GM19035 (cell line): Measurements from ENCODE around the gene IL17RE.
"Not testable (repeated sequence)": the region's sequence is repeated elsewhere in the genome, so short reads cannot be mapped to it uniquely, and the experiment has no call there.

Source experiments
- ATAC-seq: cut with Tn5 transposase; IDR thresholded peaks from one replicate; pipeline ENCODE4 v1.9.1; 2021; ENCODE audit not compliant: unreplicated experiment

The IL17RE gene

DNA sequence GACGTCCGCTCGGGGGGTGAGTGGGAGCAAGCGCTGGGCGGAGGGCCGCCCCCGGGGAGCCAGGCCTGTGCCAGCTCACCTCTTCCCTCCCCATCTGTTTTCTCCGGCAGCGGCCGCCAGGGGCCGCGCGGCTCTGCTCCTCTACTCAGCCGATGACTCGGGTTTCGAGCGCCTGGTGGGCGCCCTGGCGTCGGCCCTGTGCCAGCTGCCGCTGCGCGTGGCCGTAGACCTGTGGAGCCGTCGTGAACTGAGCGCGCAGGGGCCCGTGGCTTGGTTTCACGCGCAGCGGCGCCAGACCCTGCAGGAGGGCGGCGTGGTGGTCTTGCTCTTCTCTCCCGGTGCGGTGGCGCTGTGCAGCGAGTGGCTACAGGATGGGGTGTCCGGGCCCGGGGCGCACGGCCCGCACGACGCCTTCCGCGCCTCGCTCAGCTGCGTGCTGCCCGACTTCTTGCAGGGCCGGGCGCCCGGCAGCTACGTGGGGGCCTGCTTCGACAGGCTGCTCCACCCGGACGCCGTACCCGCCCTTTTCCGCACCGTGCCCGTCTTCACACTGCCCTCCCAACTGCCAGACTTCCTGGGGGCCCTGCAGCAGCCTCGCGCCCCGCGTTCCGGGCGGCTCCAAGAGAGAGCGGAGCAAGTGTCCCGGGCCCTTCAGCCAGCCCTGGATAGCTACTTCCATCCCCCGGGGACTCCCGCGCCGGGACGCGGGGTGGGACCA lies 30.4 kb downstream of the IL17RE start:
- peak; percentile 70 for ATAC-seq

DNA sequence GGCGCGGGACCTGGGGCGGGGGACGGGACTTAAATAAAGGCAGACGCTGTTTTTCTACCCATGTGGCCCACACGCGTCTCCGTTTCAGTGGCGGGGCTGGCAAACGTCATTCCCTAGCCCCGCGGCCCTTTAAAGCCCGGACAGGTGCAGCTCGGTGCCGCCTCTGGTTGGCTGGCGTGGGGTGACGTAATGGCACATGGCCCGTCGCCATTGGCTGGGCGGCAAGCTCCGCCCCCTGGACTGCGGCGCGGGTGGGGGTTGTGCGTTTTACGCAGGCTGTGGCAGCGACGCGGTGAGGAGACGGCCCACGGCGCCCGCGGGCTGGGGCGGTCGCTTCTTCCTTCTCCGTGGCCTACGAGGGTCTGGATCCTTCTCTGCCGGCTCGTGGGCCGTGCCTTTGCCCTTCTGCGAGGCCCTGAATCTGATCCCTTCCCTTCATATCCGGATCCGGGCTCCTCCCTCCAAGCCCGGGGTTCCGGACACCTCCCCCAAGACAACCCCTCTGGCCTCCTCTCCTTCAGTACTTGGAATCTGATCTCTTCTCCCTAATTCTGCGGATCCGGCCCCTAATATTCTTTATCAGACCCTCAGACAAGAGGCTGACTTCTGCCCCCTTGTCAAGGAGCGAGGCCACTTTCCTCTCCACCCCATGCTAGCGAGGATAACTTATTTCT lies 31.1 kb downstream of the IL17RE start, which contains the start of gene CRELD1:
Gene CRELD1 (plus strand): TSS at position 274 of the 674 bp plus-strand sequence. CDS start 605 bp downstream, outside the sequence.
- ATAC-seq = peak; percentile 88

DNA sequence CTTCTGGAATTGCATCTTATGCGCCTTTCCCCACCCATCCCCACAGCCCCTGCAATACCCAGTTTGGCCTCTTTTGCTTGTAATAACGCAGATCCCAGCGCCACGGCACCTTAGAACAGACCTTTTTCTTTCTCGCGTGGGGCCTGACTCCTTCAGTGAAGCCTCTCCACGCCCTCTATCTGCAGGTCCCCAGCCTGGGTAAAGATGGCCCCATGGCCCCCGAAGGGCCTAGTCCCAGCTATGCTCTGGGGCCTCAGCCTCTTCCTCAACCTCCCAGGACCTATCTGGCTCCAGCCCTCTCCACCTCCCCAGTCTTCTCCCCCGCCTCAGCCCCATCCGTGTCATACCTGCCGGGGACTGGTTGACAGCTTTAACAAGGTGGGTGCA lies 31.6 kb downstream of the IL17RE start:
- ATAC-seq = no peak

DNA sequence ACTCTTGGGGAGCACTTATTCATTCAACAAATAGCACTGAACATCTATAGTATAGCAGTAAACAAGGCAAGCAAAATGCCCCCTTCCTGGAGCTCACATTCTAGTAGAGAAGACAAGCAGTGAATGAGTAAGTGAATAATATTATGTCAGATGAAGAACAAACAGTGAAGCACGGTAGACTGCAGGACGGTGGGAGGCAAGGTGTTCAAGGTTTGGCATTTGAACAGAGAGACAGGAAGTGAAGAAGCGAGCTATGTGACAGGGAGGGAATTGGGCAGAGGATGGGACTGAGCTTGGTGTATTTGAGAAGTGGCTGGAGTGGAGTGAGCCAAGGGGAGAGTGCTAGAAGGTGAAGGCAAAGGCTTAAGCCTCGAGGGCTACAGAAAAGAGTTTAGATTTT lies 32.3 kb downstream of the IL17RE start:
- ATAC-seq = no peak

DNA sequence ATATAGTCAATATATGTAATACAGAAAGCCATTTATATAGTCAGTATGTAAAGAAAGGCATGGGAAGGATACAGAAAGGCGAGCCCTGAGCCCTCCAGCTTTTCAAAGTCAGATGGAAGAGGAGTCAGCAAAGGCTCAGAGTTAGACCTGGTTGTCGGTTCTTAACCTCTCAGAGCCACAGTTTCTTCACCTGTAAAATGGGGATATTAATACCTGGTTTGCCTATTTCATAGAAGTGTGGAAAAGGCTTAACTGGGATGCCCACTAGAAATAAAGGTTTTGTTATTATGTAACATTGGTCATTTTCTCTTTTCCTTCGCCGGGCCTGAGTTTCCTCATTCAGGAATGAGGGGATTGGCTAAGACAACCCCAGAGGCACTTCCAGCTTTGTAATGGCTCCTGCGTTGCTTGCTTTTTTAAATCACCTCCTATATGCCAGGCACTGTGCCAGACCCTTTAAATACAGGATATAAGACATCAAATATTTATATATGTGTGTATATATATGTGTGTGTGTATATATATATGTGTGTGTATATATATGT lies 33.4 kb downstream of the IL17RE start:
- no peak for ATAC-seq

DNA sequence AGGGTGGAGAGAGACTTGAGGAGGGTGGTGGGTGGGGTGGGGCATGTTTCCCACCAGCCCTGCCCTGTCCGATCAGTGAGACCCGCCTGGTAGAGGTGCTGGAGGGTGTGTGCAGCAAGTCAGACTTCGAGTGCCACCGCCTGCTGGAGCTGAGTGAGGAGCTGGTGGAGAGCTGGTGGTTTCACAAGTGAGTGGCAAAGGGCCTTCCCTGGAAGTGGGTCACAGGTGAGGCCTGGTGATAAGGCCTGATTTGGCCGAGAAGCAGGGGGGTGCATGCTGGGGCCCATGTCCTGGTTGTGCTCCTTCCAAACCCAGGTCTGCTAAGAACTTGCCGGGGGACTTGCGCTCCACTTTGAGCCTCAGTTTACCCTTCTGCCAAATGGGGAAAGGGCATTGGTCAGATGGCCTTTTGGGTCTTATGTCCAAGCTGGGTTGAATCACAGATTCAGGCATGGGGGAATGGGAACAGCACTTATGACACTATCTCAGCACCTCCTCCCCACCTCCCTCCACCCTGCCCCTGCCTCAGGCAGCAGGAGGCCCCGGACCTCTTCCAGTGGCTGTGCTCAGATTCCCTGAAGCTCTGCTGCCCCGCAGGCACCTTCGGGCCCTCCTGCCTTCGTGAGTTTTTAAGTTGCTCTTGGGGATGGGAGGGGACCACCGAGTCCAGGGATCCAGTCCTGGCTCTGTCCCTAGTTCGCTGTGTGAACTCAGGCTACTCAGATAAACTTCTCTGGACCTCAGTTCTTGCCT lies 35.0 kb downstream of the IL17RE start:
- no peak for ATAC-seq

DNA sequence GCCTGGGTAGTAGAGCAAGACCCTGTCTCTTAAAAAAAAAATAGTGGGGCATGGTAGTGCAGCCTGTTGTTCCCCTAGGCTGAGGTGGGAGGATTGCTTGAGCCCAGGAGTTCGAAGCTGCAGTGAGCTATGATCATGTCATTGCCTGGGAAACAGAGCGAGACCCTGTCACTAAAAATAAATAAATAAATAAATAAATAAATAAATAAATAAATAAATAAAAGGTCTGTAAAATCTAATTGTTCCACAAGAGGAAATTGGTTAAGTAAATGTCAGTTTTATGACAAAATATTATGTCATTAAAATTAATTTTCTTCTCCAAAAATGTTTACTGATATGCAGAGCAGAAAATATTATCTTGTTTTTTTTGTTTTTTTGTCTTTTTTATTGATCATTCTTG lies 36.3 kb downstream of the IL17RE start:
- no peak for ATAC-seq

DNA sequence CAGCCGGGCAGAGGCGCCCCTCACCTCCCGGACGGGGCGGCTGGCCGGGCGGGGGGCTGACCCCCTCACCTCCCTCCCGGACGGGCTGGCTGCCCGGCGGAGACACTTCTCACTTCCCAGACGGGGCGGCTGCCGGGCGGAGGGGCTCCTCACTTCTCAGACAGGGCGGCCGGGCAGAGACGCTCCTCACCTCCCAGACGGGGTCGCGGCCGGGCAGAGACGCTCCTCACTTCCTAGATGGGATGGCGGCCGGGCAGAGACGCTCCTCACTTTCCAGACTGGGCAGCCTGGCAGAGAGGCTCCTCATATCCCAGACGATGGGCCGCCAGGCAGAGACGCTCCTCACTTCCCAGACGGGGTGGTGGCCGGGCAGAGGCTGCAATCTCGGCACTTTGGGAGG lies 37.3 kb downstream of the IL17RE start:
- not testable (repeated sequence) for ATAC-seq

DNA sequence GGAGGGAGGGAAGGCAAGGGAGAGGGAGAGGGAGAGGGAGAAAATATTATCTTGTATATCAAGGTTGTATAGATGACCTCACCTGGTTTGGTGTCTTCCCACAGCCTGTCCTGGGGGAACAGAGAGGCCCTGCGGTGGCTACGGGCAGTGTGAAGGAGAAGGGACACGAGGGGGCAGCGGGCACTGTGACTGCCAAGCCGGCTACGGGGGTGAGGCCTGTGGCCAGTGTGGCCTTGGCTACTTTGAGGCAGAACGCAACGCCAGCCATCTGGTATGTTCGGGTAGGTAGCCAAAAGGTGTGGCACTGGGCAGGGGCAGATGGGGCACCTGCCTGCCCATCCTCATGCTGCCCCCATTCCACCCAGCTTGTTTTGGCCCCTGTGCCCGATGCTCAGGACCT lies 38.1 kb downstream of the IL17RE start:
- ATAC-seq = no peak

DNA sequence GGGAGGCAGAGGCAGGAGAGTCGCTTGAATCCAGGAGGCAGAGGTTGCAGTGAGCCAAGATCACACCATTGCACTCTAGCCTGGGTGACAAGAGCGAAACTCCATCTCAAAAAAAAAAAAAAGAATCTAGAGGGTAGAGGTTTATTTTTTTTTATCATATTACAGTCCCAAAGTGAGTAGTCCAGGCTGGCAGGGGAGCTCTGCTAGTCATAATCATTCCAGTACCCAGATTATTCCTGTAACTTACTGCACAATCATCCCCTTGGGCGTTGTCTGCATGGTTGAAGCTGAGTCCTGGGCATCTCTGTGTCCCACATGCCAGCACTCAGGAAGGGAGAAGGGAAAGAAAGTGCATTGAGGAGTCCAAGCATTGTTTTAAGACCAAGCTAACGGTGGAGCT lies 39.5 kb downstream of the IL17RE start:
- no peak for ATAC-seq

DNA sequence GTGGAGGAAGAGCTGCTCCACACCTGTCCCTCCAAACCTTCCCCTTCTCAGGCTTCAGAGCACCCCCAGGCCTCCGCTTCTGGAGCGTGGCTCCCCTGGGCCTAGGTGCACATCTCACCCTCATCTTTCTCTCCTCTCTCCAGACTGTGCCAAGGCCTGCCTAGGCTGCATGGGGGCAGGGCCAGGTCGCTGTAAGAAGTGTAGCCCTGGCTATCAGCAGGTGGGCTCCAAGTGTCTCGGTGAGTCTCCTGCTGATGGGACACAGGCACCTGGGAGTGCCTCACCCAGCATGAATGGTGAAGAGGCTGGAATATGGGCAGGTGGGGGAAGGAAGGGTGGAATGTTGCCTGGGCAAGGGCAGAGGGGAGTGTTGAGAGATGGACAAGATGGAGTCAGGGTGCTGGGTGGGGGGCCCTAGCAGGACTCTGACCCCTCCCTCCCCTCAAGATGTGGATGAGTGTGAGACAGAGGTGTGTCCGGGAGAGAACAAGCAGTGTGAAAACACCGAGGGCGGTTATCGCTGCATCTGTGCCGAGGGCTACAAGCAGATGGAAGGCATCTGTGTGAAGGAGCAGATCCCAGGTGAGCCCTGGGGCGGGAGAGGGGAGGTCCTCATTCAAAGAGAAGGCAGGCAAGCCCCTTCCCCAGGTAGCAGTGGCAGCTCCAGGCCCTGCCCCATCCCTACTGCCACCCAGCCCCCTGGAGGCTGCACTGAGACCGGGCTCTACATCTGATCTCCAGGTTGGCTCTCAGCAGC lies 40.5 kb downstream of the IL17RE start:
- no peak for ATAC-seq

DNA sequence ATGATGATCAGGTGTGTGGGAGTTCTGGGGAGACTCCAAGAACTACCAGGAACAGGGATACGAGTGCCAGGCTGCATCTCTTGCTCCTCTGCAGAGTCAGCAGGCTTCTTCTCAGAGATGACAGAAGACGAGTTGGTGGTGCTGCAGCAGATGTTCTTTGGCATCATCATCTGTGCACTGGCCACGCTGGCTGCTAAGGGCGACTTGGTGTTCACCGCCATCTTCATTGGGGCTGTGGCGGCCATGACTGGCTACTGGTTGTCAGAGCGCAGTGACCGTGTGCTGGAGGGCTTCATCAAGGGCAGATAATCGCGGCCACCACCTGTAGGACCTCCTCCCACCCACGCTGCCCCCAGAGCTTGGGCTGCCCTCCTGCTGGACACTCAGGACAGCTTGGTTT lies 41.6 kb downstream of the IL17RE start:
- no peak for ATAC-seq

DNA sequence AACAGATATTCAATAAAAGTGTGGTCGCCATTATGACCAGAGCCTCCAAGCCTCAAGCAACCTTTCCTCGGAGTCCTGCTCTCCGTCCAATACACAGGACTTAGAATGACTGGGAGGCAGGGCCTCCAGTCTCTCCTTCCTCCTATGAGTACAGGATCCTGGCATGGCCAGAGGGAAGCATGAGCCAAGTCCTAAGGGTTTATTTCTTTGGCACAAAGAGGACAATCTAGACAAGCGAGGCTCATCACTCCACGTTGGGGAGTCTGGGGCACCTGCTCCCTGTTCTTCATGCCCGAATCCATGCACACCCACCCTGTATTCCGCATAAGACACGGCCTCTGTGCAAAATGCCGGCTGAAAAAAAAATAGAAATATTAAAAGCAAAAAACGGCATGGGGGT lies 42.7 kb downstream of the IL17RE start:
- no peak for ATAC-seq

DNA sequence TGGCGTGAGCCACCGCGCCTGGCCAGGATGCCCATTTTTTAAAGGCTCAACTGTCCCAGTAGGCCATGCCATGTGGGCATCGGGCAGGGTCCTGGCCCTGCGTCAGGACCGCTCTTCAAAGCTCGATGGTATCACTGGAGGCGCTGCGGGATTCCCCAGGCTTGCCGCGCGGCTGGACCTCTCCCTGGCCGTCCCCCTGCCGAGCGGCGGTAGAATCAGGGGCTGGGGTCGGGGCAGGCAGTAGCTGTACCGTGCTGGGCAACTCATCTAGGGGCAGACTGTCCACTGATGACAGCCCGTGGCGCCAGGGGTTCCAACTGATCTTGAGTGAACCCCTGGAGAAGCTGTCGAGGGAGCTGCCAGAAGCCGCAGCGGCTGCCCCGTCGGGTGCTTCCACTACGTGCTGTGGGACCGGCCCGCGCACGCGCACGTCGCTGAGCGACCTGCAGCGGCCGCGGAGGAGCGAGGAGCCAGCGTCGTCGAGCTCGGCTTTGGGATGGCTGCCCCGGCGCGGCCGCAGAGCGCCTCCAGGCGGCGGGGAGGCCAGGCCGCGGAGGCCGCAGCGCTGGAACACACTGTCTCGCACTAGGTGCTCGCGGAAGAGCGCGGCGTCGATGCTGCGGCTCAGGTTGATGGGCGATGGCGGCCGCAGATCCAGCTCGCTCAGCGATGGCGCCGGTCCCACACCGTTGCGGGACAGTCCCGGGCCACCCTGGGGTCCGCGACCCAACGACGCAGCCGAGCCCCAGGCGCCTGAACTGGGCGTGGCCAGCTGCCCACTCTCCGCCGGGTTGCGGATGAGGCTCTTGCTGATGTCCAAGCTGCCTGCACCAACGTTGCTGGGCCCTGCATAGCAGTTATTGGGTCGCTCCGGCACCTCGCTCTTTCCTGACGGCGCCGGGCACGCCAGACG lies 43.7 kb downstream of the IL17RE start:
- ATAC-seq = no peak

DNA sequence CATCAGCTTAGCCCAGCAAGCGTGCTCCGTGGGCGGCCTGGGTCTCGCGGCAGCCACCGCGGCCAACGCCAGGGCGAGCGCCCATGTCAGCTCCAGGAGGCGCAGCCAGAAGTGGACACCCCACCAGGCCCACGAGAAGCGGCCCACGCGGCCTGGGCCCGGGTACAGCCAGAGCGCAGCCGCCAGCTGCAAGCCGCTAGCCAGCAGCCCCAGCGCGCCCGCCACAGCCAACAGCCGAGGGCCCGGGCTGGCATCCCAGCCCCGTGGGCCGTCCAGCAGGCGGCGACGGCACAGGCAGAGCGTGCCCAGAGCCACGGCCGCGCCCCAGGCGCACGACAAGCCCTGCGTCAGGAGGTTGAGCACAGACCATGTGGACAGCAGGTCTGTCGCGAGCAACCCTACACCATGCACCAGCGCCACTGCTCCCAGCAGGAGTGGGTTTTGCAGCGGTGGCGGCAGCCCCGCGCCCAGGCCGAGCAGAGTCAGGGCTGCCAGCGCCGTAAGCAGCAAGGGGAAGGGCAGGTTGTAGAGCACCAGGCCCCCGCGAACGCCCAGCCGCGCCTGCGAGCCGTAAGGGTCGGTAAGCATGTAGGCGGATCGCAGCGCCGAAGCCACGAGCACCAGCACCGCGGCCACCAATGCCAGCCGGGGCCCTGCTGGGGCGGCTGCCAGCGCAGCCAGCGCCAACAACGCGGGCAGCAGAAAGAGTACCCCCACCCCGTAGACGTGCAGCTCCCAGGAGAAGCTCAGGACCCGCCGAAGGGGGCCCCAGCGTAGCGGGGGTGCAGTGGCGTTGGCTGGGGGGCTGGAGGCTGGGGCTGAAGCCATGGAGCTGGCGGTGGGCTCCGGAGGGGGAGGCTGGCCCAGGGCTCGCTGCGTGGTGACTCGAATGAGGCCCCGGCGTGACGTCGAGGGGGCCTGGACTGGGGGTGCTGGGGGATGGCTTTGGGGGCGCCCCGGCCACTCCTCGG lies 44.7 kb downstream of the IL17RE start:
- no peak for ATAC-seq

DNA sequence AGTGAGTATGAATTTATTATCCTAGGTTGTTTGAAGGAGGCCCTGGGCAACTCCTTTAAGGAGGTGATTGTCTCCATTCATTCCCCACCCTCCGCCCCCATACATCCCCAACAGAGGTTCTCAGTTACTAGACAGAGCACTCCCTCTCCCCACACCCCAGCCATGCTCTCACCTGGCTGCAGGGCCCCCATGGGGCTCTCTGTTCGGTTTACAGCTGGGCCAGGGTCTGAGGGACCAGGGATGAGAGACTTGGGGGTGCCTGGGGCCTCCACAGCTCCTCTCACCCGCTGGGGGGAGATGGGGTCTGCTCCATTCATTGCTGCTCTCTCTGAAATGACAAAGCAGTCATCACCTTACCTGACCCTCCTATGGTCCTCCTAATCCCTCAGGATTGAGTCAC lies 45.9 kb downstream of the IL17RE start:
- ATAC-seq = no peak

DNA sequence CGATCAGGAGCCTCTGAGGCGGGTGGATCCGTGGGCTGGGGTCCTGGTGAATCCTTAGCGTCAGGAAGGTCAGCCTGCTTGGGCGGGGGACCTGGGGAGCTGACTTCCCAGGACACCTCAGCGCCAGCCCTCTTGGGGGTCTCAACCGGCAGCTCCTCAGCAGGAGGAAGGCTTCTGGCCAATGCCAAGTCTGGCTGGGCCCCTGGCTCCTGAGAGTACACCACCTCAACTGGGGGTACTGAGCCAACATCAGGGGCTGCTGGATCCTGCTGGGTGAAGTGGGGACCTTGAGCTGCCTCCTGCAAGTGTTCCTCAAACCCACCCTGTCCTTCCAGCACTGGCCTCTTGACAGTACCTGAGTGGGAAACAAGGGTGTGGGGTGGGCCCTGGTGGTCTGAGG lies 46.5 kb downstream of the IL17RE start:
- ATAC-seq = no peak

DNA sequence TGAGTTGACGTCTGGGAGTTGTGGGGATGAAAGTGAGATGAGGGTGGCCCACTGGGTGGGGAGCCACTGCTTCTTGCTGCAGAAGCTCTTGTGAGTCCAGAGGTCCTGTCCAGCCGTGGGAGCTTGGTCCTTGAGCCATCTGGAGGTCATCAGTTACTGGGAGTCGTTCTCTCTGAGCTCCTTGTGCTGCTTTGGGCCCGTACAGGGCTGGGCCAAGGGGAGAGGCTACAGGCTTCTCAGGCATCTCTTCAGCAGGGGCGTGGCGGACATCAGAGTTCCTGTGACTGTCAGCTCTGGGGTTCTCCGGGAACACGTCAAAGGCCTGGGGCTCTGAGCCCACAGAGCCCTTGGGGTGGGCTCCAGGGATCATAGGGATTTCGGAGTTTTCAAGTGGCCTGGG lies 47.0 kb downstream of the IL17RE start:
- ATAC-seq = no peak

DNA sequence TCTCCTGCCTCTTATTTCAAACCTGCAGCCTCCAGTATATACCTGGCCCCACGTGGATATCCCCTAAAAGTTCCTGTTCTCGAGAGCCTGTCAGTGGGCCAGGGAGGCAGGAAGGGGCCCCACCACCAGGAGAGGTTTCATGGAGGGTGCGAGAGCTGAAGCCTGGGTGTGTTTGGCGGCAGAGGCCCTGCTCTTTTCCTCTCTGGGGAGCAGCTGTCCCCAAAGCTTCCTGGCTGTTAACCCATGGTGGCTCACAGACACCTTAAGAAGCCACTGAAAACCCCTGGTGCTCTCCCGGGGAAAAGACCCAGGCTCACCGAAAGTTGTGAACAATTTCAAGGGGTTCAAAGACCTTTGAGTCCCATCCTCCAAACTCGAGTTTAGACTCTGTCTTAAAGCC lies 48.5 kb downstream of the IL17RE start:
- ATAC-seq = no peak
